ENCODE measurements around the gene MBTPS1. TPM values are rescaled to one million over a fixed set of nuclear protein-coding genes. Genes with fewer than 3 reads are reported as not detected.

Gene MBTPS1
- total RNA-seq, 4 donors from 2014 or later, result 57.0 to 98.8 (median 81.4) TPM

- no peak for DNase-seq (ENCODE audit: low spot score in 2 of 2)
- intact Hi-C loops (cut with DNase I; ENCODE audit: low total_unique reads), result no loop called here
- TF ChIP-seq CTCF (IDR thresholded peaks at IDR 0.05) (no peak), POLR2A (IDR thresholded peaks at IDR 0.05) (no peak)
- no peak overlapping the region for H3K4me3 ChIP-seq (ENCODE audit: low read depth, poor library complexity, severe bottlenecking)
- WGBS, 2 donors, result 54 to 62% methylated on average over 41 to 42 of the region's 42 CpGs
Observed at GRCh38 chr16:84040823-84041820, 75.6 kb downstream of the MBTPS1 start.

- intact Hi-C loops (cut with DNase I; ENCODE audit: low total_unique reads), result no loop called here
- WGBS, 2 donors, result 58 to 61% methylated on average over 12 to 14 of the region's 14 CpGs
- TF ChIP-seq POLR2A (IDR thresholded peaks at IDR 0.05) (no peak), CTCF (IDR thresholded peaks at IDR 0.05) (no peak)
- no peak for DNase-seq (ENCODE audit: low spot score in 2 of 2)
- H3K4me3 ChIP-seq (ENCODE audit: low read depth, poor library complexity, severe bottlenecking), result no peak overlapping the region
Observed at GRCh38 chr16:84040226-84040822, 76.4 kb downstream of the MBTPS1 start.

GRCh38 chr16:84039696-84040095 is 77.0 kb downstream of the MBTPS1 start:
- TF ChIP-seq POLR2A (IDR thresholded peaks at IDR 0.05) (no peak), CTCF (IDR thresholded peaks at IDR 0.05) (no peak)
- DNase-seq (ENCODE audit: low spot score in 2 of 2), result no peak
- no peak overlapping the region for H3K4me3 ChIP-seq (ENCODE audit: low read depth, poor library complexity, severe bottlenecking)
- intact Hi-C loops (cut with DNase I; ENCODE audit: low total_unique reads), result no loop called here
- WGBS, 2 donors, result 93% methylated on average over 12 of the region's 12 CpGs

GRCh38 chr16:84038469-84038868 is 78.3 kb downstream of the MBTPS1 start:
- no peak for DNase-seq (ENCODE audit: low spot score in 2 of 2)
- TF ChIP-seq POLR2A (IDR thresholded peaks at IDR 0.05) (no peak), CTCF (IDR thresholded peaks at IDR 0.05) (no peak)
- intact Hi-C loops (cut with DNase I; ENCODE audit: low total_unique reads), result no loop called here
- WGBS, 2 donors, result 81 to 84% methylated on average over 12 of the region's 12 CpGs
- H3K4me3 ChIP-seq (ENCODE audit: low read depth, poor library complexity, severe bottlenecking), result no peak overlapping the region

GRCh38 chr16:84036982-84037425 is 79.7 kb downstream of the MBTPS1 start:
- WGBS, 2 donors, result 48 to 86% methylated on average over 8 of the region's 8 CpGs
- intact Hi-C loops (cut with DNase I; ENCODE audit: low total_unique reads), result no loop called here
- H3K4me3 ChIP-seq (ENCODE audit: low read depth, poor library complexity, severe bottlenecking), result no peak overlapping the region
- DNase-seq (ENCODE audit: low spot score in 2 of 2), result no peak
- TF ChIP-seq POLR2A (IDR thresholded peaks at IDR 0.05) (no peak), CTCF (IDR thresholded peaks at IDR 0.05) (no peak)
